Glutamatergic neuron (in vitro differentiated cells): ENCODE data around the gene MYCBPAP. TPM values are rescaled to one million over a fixed set of nuclear protein-coding genes. Genes with fewer than 3 reads are reported as not detected.

Experiments used
- DNase-seq: peaks from one replicate; pipeline ENCODE4 v3.0.0; 2022
- H3K27ac Mint-ChIP-seq: one replicate; pipeline ENCODE4 v1.8.0; 2020; ENCODE audit warnings: mild to moderate bottlenecking, mixed read lengths, inconsistent platforms; ENCODE audit not compliant: unreplicated experiment
- H3K27me3 Mint-ChIP-seq: one replicate; pipeline ENCODE4 v1.8.0; 2020; ENCODE audit warnings: mild to moderate bottlenecking, moderate library complexity, mixed read lengths, inconsistent platforms; ENCODE audit not compliant: unreplicated experiment
- H3K36me3 Mint-ChIP-seq: one replicate; pipeline ENCODE4 v1.8.0; 2020; ENCODE audit warnings: mild to moderate bottlenecking, mixed read lengths, inconsistent platforms; ENCODE audit not compliant: unreplicated experiment
- H3K4me1 Mint-ChIP-seq: one replicate; pipeline ENCODE4 v1.8.0; 2020; ENCODE audit warnings: mild to moderate bottlenecking, low read depth, mixed read lengths, inconsistent platforms; ENCODE audit not compliant: unreplicated experiment
- H3K4me3 Mint-ChIP-seq: one replicate; pipeline ENCODE4 v1.8.0; 2020; ENCODE audit warnings: mild to moderate bottlenecking, mixed read lengths, inconsistent platforms; ENCODE audit not compliant: unreplicated experiment
- H3K9me3 Mint-ChIP-seq: one replicate; pipeline ENCODE4 v1.8.0; 2020; ENCODE audit warnings: mild to moderate bottlenecking, moderate library complexity, mixed read lengths, inconsistent platforms; ENCODE audit not compliant: unreplicated experiment
- total RNA-seq: library from RNA; stranded (reverse); fragmentation: NEBNext Ultra II Directional; extraction: Animal tissue kit (Norgen Biotek cat#: 25700); gene quantifications from one replicate; pipeline ENCODE4 v1.2.1, GENCODE V29; 2021; ENCODE audit not compliant: unreplicated experiment
- TF ChIP-seq, protein P1 (sequence below): fragments of 200-600 bp; sonication (generic); IDR thresholded peaks from one replicate; pipeline ENCODE4 v1.5.0; 2021; ENCODE audit not compliant: partially characterized antibody, unreplicated experiment

MYCBPAP gene
- total RNA-seq, 1 donor from 2014 or later = 2.5 TPM

DNA sequence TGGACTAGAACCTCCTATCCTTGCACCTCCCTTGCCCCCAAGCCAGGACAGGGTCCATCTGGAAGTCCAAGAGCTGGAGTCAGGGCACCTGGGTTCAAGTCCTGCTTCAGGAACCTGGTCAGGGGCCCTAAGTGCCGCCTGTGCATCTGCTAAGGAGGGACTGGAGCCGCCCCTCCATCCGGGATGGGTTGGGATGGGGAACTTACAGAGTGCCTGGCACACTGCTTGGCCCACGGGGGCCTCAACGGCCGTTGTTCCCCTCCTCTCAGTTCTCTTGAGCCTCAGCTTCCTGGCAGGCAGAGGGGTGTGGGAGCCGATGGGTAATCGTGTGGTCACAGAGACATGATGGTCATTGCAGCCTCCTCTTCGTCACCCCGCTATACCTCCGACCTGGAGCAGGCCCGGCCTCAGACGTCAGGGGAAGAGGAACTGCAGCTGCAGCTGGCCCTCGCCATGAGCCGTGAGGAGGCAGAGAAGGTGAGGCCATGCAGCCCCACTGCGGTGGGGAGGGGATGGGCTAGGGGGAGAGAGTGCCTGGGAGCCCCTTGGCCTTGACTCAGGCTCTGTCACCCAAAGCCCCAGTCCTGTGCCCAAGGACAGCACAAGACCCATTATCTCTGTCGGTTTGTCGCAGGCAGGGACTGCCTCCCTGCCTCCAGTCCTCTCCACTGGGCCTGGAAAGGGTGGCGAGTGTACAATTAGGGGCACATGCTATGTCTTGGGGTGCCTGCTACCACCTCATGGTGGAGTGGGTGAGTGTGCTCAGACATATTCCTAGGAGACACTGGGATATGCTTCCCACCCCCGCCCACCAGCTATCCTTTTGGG lies 29.7 kb downstream of the MYCBPAP start:
- Mint-ChIP-seq H3K27me3 (peaks cover 16% of the 10 kb centered on the region), H3K27ac (no peak overlapping the region), H3K36me3 (peaks cover 4% of the 10 kb centered on the region), H3K9me3 (peaks cover 6% of the 10 kb centered on the region), H3K4me1 (peaks cover 21% of the 10 kb centered on the region), H3K4me3 (no peak overlapping the region)
- TF ChIP-seq, protein P1, sequence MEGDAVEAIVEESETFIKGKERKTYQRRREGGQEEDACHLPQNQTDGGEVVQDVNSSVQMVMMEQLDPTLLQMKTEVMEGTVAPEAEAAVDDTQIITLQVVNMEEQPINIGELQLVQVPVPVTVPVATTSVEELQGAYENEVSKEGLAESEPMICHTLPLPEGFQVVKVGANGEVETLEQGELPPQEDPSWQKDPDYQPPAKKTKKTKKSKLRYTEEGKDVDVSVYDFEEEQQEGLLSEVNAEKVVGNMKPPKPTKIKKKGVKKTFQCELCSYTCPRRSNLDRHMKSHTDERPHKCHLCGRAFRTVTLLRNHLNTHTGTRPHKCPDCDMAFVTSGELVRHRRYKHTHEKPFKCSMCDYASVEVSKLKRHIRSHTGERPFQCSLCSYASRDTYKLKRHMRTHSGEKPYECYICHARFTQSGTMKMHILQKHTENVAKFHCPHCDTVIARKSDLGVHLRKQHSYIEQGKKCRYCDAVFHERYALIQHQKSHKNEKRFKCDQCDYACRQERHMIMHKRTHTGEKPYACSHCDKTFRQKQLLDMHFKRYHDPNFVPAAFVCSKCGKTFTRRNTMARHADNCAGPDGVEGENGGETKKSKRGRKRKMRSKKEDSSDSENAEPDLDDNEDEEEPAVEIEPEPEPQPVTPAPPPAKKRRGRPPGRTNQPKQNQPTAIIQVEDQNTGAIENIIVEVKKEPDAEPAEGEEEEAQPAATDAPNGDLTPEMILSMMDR = no peak
- no peak for DNase-seq

DNA sequence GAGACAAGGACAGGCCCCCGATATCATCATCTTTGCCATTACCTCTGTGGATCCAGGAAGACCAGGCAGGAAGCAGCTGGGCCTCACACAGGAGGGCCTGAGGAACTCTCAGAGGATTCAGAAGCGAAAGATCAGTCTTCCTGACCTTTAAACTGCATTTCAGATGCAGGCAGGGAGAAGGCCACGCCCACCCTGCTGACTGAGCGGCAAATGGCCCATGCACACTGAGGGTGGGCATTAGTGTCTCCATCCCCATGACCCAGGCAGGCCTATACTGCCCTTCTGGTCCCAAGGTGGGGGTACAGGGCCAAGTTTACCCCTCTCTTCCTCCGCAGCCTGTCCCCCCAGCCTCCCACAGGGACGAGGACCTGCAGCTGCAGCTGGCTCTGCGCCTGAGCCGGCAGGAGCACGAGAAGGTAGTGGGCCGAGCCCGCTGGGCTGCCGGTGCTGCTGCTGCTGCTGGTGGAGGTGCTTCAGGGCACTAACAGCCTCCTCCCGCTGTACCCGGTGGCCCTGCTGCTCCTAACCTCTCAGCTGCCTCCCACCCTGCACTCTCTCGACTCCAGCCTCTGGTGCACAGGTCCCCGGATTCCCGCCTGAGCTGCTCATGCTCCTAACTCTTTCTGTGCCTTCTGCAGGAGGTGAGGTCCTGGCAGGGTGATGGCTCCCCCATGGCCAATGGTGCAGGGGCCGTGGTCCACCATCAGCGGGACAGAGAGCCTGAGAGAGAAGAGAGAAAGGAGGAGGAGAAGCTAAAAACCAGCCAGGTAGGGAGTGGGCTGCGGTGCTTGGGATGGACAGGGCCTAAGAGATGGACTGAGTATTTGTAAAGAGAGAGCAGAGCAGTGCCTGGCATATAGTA lies 30.5 kb downstream of the MYCBPAP start:
- peak; percentile 60 for DNase-seq
- peaks cover 8% of the 10 kb centered on the region for H3K9me3 Mint-ChIP-seq
- H3K27ac Mint-ChIP-seq = no peak overlapping the region
- H3K4me3 Mint-ChIP-seq = no peak overlapping the region
- TF ChIP-seq, protein P1 = no peak
- peaks cover 16% of the 10 kb centered on the region for H3K4me1 Mint-ChIP-seq
- H3K27me3 Mint-ChIP-seq = peaks cover 8% of the 10 kb centered on the region
- peaks cover 4% of the 10 kb centered on the region for H3K36me3 Mint-ChIP-seq

DNA sequence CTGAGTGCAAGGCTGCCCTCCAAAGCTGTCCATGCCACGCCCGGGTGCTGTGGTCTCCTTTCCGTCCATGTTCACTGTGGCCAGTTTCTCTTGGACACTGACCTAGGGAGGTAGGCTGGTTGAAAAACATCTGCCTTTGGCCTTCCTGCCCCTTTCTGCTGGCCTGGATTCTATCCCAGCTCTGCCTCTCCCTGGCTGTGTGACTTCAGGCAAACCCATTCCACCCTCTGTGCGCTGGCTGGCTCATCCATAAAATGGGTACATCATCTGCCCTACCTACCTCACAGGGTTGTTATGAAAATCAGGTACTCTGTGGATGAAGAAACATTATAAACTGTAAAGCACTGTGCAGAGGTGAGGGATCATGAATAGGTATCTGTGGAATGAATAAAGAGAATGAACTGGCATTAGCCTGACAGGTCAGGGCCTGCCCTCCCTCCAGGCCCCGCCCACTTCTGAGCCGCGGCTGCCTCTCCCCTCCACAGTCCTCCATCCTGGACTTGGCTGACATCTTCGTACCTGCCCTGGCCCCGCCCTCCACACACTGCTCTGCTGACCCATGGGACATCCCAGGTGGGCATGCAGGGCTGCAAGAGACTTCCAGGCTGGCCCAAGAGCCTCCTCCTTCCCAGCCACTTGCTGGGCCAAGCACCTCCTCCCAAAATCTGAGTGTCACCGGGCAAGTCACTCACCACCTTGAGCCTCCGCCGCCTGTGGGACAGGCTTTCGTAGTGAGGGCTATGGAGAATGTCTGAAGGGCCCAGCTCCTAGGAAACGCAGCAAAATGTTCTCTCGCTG lies 31.7 kb downstream of the MYCBPAP start:
- H3K9me3 Mint-ChIP-seq = peaks cover 9% of the 10 kb centered on the region
- peaks cover 4% of the 10 kb centered on the region for H3K36me3 Mint-ChIP-seq
- H3K27ac Mint-ChIP-seq = peak overlapping the region; percentile 64
- TF ChIP-seq, protein P1 = no peak
- peaks cover 16% of the 10 kb centered on the region for H3K4me1 Mint-ChIP-seq
- no peak for DNase-seq
- no peak overlapping the region for H3K4me3 Mint-ChIP-seq
- H3K27me3 Mint-ChIP-seq = peaks cover 12% of the 10 kb centered on the region

DNA sequence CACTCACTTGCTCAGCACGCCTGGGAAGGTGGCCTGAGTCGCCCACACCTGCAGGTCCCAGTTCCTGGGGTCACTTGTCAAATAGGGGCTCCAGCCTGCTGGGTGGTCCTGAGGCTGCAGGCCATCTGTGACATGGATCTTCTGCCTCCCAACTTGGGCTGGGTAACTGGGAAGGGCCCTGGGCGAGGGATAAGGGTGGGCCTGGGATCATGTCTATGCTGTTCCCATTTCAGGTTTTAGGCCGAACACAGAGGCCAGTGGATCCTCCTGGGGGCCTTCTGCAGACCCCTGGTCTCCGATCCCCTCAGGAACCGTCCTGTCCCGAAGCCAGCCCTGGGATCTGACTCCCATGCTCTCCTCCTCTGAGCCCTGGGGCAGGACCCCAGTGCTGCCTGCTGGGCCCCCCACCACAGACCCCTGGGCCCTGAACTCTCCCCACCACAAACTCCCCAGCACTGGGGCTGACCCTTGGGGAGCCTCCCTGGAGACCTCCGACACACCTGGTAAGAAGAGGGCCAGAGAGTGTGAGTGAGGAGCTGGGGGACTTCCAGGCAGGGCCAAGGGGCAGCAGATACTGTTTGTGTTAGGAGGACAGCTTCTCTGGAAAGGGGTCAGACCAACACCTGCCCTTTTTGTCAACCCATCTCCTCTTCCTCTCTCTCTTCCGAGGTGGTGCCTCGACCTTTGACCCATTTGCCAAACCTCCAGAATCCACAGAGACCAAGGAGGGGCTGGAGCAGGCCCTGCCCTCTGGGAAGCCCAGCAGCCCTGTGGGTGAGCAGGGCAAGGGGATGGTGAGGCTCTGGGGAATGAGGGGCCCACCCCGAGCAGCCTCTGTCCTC lies 32.5 kb downstream of the MYCBPAP start:
- Mint-ChIP-seq H3K36me3 (no peaks in the 10 kb centered on the region), H3K9me3 (peaks cover 9% of the 10 kb centered on the region), H3K27ac (no peak overlapping the region), H3K27me3 (peaks cover 14% of the 10 kb centered on the region), H3K4me1 (peaks cover 16% of the 10 kb centered on the region), H3K4me3 (no peak overlapping the region)
- TF ChIP-seq, protein P1 = no peak
- DNase-seq = no peak
